ENCODE data around the gene MTFP1. TPM values are rescaled to one million over a fixed set of nuclear protein-coding genes. Genes with fewer than 3 reads are reported as not detected.

MTFP1 gene
- total RNA-seq, 1 donor from 2014 or later: 19.7 TPM

DNA sequence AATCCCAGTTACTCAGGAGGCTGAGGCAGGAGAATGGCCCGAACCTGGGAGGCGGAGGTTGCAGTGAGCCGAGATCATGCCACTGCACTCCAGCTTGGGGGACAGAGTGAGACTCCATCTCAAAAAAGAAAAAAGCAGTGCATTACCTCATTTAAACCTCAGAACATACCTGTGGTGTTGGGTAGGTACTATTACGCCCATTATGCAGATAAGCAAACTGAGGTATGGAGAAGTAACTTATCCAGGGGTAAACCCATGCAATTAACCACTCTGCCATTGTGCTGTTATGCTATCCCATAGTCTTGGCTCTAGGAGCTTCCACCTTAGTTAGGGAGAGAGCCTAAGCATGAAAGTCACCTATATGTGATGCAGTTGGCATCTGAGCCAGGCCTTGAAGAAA lies 48.6 kb downstream of the MTFP1 start:
- no peaks in the 10 kb centered on the region for H3K36me3 ChIP-seq
- H3K4me3 ChIP-seq: no peak overlapping the region
- DNase-seq: no peak
- no peaks in the 10 kb centered on the region for H3K4me1 ChIP-seq
- no peak overlapping the region for H3K27ac ChIP-seq (replicated peaks)
- peaks cover 81% of the 10 kb centered on the region for H3K27me3 ChIP-seq (ENCODE audit: low read depth)
- TF ChIP-seq, protein P1, sequence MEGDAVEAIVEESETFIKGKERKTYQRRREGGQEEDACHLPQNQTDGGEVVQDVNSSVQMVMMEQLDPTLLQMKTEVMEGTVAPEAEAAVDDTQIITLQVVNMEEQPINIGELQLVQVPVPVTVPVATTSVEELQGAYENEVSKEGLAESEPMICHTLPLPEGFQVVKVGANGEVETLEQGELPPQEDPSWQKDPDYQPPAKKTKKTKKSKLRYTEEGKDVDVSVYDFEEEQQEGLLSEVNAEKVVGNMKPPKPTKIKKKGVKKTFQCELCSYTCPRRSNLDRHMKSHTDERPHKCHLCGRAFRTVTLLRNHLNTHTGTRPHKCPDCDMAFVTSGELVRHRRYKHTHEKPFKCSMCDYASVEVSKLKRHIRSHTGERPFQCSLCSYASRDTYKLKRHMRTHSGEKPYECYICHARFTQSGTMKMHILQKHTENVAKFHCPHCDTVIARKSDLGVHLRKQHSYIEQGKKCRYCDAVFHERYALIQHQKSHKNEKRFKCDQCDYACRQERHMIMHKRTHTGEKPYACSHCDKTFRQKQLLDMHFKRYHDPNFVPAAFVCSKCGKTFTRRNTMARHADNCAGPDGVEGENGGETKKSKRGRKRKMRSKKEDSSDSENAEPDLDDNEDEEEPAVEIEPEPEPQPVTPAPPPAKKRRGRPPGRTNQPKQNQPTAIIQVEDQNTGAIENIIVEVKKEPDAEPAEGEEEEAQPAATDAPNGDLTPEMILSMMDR (IDR thresholded peaks at IDR 0.05; ENCODE audit: borderline replicate concordance): no peak
- intact Hi-C loops (cut with micrococcal nuclease): no loop called here
- H3K9me3 ChIP-seq (replicated peaks): no peaks in the 10 kb centered on the region

DNA sequence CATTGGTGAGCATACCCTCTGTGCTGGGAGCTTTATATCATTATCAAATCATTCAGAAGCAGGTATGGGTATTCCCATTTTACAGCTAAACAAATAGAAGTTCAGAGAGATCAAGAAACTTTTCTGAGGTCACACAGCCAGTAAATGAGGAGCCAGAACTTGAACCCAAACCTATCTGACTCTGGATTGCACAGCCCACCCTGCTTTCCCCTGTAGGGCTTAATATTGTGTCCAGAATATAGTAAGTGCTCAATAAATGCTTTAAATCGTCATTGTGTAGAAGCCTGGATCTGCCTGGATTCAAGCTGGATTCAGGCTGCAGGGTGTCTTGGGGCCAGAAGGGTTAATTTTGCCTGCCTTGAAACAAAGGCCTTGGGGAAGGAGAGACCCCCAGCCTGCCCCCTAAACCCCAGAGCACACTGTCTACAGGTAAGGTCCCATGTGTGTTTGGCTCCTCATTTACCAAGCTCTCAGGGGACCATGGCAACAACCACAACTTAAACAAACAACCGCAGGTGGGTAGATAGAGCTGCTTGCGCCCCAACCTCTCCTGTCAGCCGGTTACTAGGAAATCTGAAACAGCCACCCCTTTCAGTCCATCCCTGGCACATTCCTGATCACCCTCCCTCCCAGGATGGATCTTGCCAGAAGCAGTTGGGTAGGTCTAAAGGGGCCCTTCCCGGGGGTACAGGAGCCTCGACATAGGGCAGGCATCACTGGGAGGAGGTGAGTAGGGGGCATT lies 49.3 kb downstream of the MTFP1 start:
- Histone ChIP-seq H3K36me3 (no peaks in the 10 kb centered on the region), H3K4me3 (no peak overlapping the region), H3K27ac (replicated peaks) (no peak overlapping the region), H3K4me1 (no peaks in the 10 kb centered on the region), H3K9me3 (replicated peaks) (no peaks in the 10 kb centered on the region), H3K27me3 (ENCODE audit: low read depth) (peaks cover 74% of the 10 kb centered on the region)
- no peak for DNase-seq
- intact Hi-C loops (cut with micrococcal nuclease): no loop called here
- TF ChIP-seq, protein P1 (IDR thresholded peaks at IDR 0.05; ENCODE audit: borderline replicate concordance): no peak

Other genes starting within 250 kb of the MTFP1 start
- 0.16 TPM for gene LIF, start 179.0 kb upstream of the MTFP1 start, total RNA-seq
- gene OSM, start 158.9 kb upstream of the MTFP1 start, total RNA-seq: not detected
- gene CASTOR1, start 136.3 kb upstream of the MTFP1 start, total RNA-seq: 6.5 TPM
- gene TBC1D10A, start 98.8 kb upstream of the MTFP1 start, total RNA-seq: 5.8 TPM
- 89.2 TPM for gene SF3A1, start 68.9 kb upstream of the MTFP1 start, total RNA-seq
- gene CCDC157, start 68.8 kb upstream of the MTFP1 start, total RNA-seq: 0.58 TPM
- 4.9 TPM for gene RNF215, start 38.4 kb upstream of the MTFP1 start, total RNA-seq
- 1.2 TPM for gene SEC14L2, start 28.8 kb upstream of the MTFP1 start, total RNA-seq
- gene SEC14L3, start 46.2 kb downstream of the MTFP1 start, total RNA-seq: not detected
- gene SEC14L4, start 79.9 kb downstream of the MTFP1 start, total RNA-seq: 0.11 TPM
- gene SEC14L6, start 121.0 kb downstream of the MTFP1 start, total RNA-seq: not detected
- 0.16 TPM for gene GAL3ST1, start 148.9 kb downstream of the MTFP1 start, total RNA-seq
- 23.1 TPM for gene PES1, start 166.1 kb downstream of the MTFP1 start, total RNA-seq
- 14.1 TPM for gene TCN2, start 181.4 kb downstream of the MTFP1 start, total RNA-seq
- gene SLC35E4, start 210.0 kb downstream of the MTFP1 start, total RNA-seq: 3.8 TPM
- 2.7 TPM for gene DUSP18, start 242.1 kb downstream of the MTFP1 start, total RNA-seq